DMS53 treated with DMSO at 0.1 percent for 48 hours (cell line): ENCODE data around the gene LEMD2.

Experiments used
- DNase-seq: peaks from one replicate; lab custom pipeline; 2025; ENCODE audit not compliant: unreplicated experiment; lab: John Stamatoyannopoulos, UW

Gene LEMD2

GRCh38 chr6:33724102-33725023 lies 64.6 kb downstream of the LEMD2 start:
- DNase-seq = no peak

GRCh38 chr6:33723371-33724085 lies 65.4 kb downstream of the LEMD2 start:
- no peak for DNase-seq

GRCh38 chr6:33722103-33722623 lies 66.8 kb downstream of the LEMD2 start:
- DNase-seq = no peak

GRCh38 chr6:33721508-33721907 lies 67.4 kb downstream of the LEMD2 start:
- no peak for DNase-seq
